Mesenchymal stem cell (in vitro differentiated cells and primary cell): ENCODE measurements around the gene MED4. TPM values are rescaled to one million over a fixed set of nuclear protein-coding genes. Genes with fewer than 3 reads are reported as not detected.

Experiments used
- DNase-seq: peaks from one replicate; pipeline ENCODE4 v3.0.0-alpha.2; 2013
- H2AFZ ChIP-seq: one replicate; pipeline ENCODE4 v1.6.1; 2013; ENCODE audit warnings: low read depth, mild to moderate bottlenecking, control low read depth, inconsistent platforms, low read length, moderate library complexity
- H2AK5ac ChIP-seq: 2 replicates; pipeline ENCODE4 v1.6.1; 2013; ENCODE audit warnings: low read length, moderate library complexity, mild to moderate bottlenecking, inconsistent platforms; ENCODE audit not compliant: severe bottlenecking
- H2BK120ac ChIP-seq: one replicate; pipeline ENCODE4 v1.6.1; 2013; ENCODE audit warnings: low read depth, mild to moderate bottlenecking, inconsistent platforms, low read length, moderate library complexity
- H2BK12ac ChIP-seq, 2 experiments: one replicate each; pipeline ENCODE4 v1.6.1; 2013; ENCODE audit warnings: inconsistent platforms in 2 of 2, low read length in 2 of 2, mild to moderate bottlenecking in 2 of 2, moderate library complexity in 2 of 2, control low read depth in 1 of 2
- H2BK15ac ChIP-seq: one replicate; pipeline ENCODE4 v1.6.1; 2013; ENCODE audit warnings: mild to moderate bottlenecking, low read depth, inconsistent platforms; ENCODE audit not compliant: poor library complexity, severe bottlenecking
- H2BK5ac ChIP-seq: 2 replicates; pipeline ENCODE4 v1.6.1; 2013; ENCODE audit warnings: low read depth, mild to moderate bottlenecking, low read length, control low read depth, inconsistent platforms; ENCODE audit not compliant: poor library complexity, severe bottlenecking
- H3K14ac ChIP-seq, 2 experiments: one replicate each; pipeline ENCODE4 v1.6.1; 2013; ENCODE audit warnings: inconsistent platforms in 2 of 2, low read length in 2 of 2, control low read depth in 1 of 2, mild to moderate bottlenecking in 1 of 2, moderate library complexity in 1 of 2
- H3K18ac ChIP-seq, 2 experiments: one replicate each; pipeline ENCODE4 v1.6.1; 2013; ENCODE audit warnings: inconsistent platforms in 2 of 2, low read length in 2 of 2, control low read depth in 1 of 2, low read depth in 1 of 2, mild to moderate bottlenecking in 1 of 2
- H3K23ac ChIP-seq, 2 experiments: one replicate each; pipeline ENCODE4 v1.6.1; 2013; ENCODE audit warnings: inconsistent platforms in 2 of 2, low read length in 2 of 2, mild to moderate bottlenecking in 2 of 2, moderate library complexity in 2 of 2, control low read depth in 1 of 2
- H3K27ac ChIP-seq: 2 replicates; pipeline ENCODE4 v1.5.1; 2013; ENCODE audit warnings: mild to moderate bottlenecking, moderate library complexity, low read length, control low read depth, inconsistent platforms; ENCODE audit not compliant: poor library complexity, severe bottlenecking
- H3K27me3 ChIP-seq, 2 experiments: 2 replicates each; pipeline versions ENCODE4 v1.6.1 to v1.7.0; 2013; ENCODE audit warnings: low read length in 2 of 2, mild to moderate bottlenecking in 2 of 2, moderate library complexity in 2 of 2, control low read depth in 1 of 2, inconsistent platforms in 1 of 2; ENCODE audit not compliant: control insufficient read depth in 1 of 2, insufficient read depth in 1 of 2
- H3K36me3 ChIP-seq, 2 experiments: 2 replicates each; pipeline versions ENCODE4 v1.6.1 to v1.7.0; 2013; ENCODE audit warnings: low read length in 2 of 2, control low read depth in 1 of 2, inconsistent platforms in 1 of 2, low read depth in 1 of 2, mild to moderate bottlenecking in 1 of 2; ENCODE audit not compliant: insufficient read depth in 2 of 2, control insufficient read depth in 1 of 2
- H3K4ac ChIP-seq, 2 experiments: one replicate each; pipeline ENCODE4 v1.6.1; 2013; ENCODE audit warnings: inconsistent platforms in 2 of 2, low read length in 2 of 2, mild to moderate bottlenecking in 2 of 2, moderate library complexity in 2 of 2, control low read depth in 1 of 2, low read depth in 1 of 2
- H3K4me1 ChIP-seq: 2 replicates; pipeline ENCODE4 v1.6.1; 2013; ENCODE audit warnings: low read depth, low read length, control low read depth; ENCODE audit not compliant: control insufficient read depth, insufficient read depth
- H3K4me2 ChIP-seq: 2 replicates; pipeline ENCODE4 v1.6.1; 2013; ENCODE audit warnings: low read length, mild to moderate bottlenecking, inconsistent platforms; ENCODE audit not compliant: poor library complexity, severe bottlenecking
- H3K4me3 ChIP-seq, 2 experiments: 2 replicates each; pipeline versions ENCODE4 v1.5.1 to v1.7.0; 2013; ENCODE audit warnings: low read length in 2 of 2, mild to moderate bottlenecking in 2 of 2, control low read depth in 1 of 2, low read depth in 1 of 2; ENCODE audit not compliant: insufficient read depth in 1 of 2
- H3K79me1 ChIP-seq: replicated peaks from 2 replicates; pipeline ENCODE4 v1.6.1; 2013; ENCODE audit warnings: mild to moderate bottlenecking, control low read depth, low read length, inconsistent platforms; ENCODE audit not compliant: poor library complexity, severe bottlenecking
- H3K9ac ChIP-seq: 2 replicates; pipeline ENCODE4 v1.7.0; 2013; ENCODE audit warnings: mild to moderate bottlenecking, low read length, moderate library complexity
- H3K9me3 ChIP-seq: 2 replicates; pipeline ENCODE4 v1.7.0; 2013; ENCODE audit warnings: mild to moderate bottlenecking, low read length; ENCODE audit not compliant: control insufficient read depth
- H4K8ac ChIP-seq: one replicate; pipeline ENCODE4 v1.6.1; 2013; ENCODE audit warnings: inconsistent platforms, mild to moderate bottlenecking, low read length, moderate library complexity
- H4K91ac ChIP-seq: one replicate; pipeline ENCODE4 v1.6.1; 2013; ENCODE audit warnings: mild to moderate bottlenecking, low read length, inconsistent platforms
- WGBS: methylation state at CpG from one replicate; pipeline ENCODE4 v1.1.7; 2013; ENCODE audit warnings: mixed read lengths; 5-methylcytosine and 5-hydroxymethylcytosine counted together
- small RNA-seq: library from polyadenylated mRNA; stranded (forward); fragments of <200 nt; extraction: miRNeasy Mini kit (QIAGEN cat#:217004); gene quantifications from one replicate; pipeline ENCODE3, GENCODE V24; 2013; ENCODE audit warnings: low read depth

MED4 gene

GRCh38 chr13:48029859-48030258 is 65.0 kb downstream of the MED4 start:
- H2BK12ac ChIP-seq, result no peak overlapping the region
- H3K27ac ChIP-seq, result no peak overlapping the region
- H3K9ac ChIP-seq, result no peak overlapping the region
- H2BK5ac ChIP-seq, result no peak overlapping the region
- H3K14ac ChIP-seq, result no peak overlapping the region
- DNase-seq, result no peak
- no peak overlapping the region for H3K4me3 ChIP-seq
- H3K4ac ChIP-seq, result no peak overlapping the region
- no peak overlapping the region for H4K8ac ChIP-seq
- H3K79me1 ChIP-seq, result peaks cover 15% of the 10 kb centered on the region
- no peak overlapping the region for H4K91ac ChIP-seq
- no peak overlapping the region for H2BK120ac ChIP-seq
- no peak overlapping the region for H2AFZ ChIP-seq
- H3K18ac ChIP-seq, result no peak overlapping the region
- H2BK15ac ChIP-seq, result no peak overlapping the region
- no peak overlapping the region for H3K23ac ChIP-seq
- H3K9me3 ChIP-seq, result peaks cover 14% of the 10 kb centered on the region
- H2AK5ac ChIP-seq, result no peak overlapping the region
- H3K27me3 ChIP-seq, result no peaks in the 10 kb centered on the region
- 100% methylated on average over 1 of the region's 2 CpGs for WGBS
- H3K4me1 ChIP-seq, result no peaks in the 10 kb centered on the region
- H3K36me3 ChIP-seq, result no peaks in the 10 kb centered on the region
- H3K4me2 ChIP-seq, result no peak overlapping the region

- H3K23ac ChIP-seq, result no peak overlapping the region
- H2BK15ac ChIP-seq, result no peak overlapping the region
- H3K27me3 ChIP-seq, result no peaks in the 10 kb centered on the region
- H4K91ac ChIP-seq, result no peak overlapping the region
- H3K79me1 ChIP-seq, result peaks cover 12% of the 10 kb centered on the region
- no peak overlapping the region for H2BK12ac ChIP-seq
- no peak overlapping the region for H2BK120ac ChIP-seq
- no peak overlapping the region for H3K14ac ChIP-seq
- H2AK5ac ChIP-seq, result no peak overlapping the region
- no peak overlapping the region for H3K4me2 ChIP-seq
- peaks cover 14% of the 10 kb centered on the region for H3K9me3 ChIP-seq
- no peak overlapping the region for H2AFZ ChIP-seq
- no peak overlapping the region for H3K4me3 ChIP-seq
- no peak overlapping the region for H3K18ac ChIP-seq
- H3K4me1 ChIP-seq, result no peaks in the 10 kb centered on the region
- H3K36me3 ChIP-seq, result no peaks in the 10 kb centered on the region
- H3K4ac ChIP-seq, result no peak overlapping the region
- no peak overlapping the region for H4K8ac ChIP-seq
- no peak overlapping the region for H2BK5ac ChIP-seq
- no peak overlapping the region for H3K9ac ChIP-seq
- DNase-seq, result no peak
- no peak overlapping the region for H3K27ac ChIP-seq
Observed at GRCh38 chr13:48028066-48028465, 66.8 kb downstream of the MED4 start.

Small RNAs within 50 kb of the gene (small RNA-seq; reads per million reads assigned to genes)
- gene POLR2KP2, result not detected
